ENCODE data around the gene CYRIA.

CYRIA gene

GRCh38 chr2:16666449-16666801 lies 791 bp upstream of the CYRIA start:
- DNase-seq: no peak

- DNase-seq: no peak
Observed at GRCh38 chr2:16664809-16665747, 556 bp downstream of the CYRIA start.

- DNase-seq: peak; percentile 13
Observed at GRCh38 chr2:16664052-16664731, 1.4 kb downstream of the CYRIA start.

GRCh38 chr2:16663121-16663905 lies 2.3 kb downstream of the CYRIA start:
- DNase-seq: no peak

GRCh38 chr2:16661936-16662839 lies 3.4 kb downstream of the CYRIA start:
- no peak for DNase-seq

DNA sequence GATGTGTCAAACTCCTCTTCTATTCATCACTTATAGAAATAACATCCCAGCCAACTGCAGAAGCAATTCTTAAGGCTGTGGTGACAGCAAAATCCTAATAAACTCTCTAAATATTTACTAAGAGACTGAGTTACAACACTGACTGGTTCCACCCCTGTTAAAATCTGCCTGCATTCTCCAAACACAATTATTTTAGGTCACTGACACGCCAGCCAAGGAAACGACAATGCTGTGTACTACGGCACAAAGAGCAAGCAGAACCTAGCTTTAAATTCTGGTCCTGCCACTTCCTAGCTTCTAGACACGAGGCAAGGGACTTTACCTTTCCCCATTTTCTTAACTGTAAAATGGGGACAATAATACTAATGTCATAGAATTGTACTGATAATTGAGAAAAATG lies 4.1 kb downstream of the CYRIA start:
- no peak for DNase-seq

GRCh38 chr2:16660556-16660955 lies 5.1 kb downstream of the CYRIA start:
- DNase-seq: no peak

DNA sequence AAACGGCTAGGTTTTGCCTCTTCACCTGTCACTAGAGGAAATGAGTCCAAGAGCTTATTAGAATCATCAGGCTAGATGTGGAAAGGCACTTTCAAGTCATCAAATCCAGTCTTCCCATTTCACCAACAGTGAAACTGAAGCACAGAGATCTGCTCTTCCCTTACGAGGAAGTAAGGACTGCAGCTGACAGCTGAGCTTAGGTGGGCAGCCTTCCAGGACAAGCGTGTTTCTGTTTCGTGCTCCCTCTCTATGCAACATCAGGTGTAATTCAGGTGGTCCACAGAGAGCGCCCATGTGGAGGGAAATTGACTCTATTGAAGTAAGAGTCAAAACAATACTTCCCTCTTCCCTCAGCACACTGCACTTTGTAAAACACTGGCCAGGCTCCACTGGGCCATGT lies 5.5 kb downstream of the CYRIA start:
- DNase-seq: no peak

DNA sequence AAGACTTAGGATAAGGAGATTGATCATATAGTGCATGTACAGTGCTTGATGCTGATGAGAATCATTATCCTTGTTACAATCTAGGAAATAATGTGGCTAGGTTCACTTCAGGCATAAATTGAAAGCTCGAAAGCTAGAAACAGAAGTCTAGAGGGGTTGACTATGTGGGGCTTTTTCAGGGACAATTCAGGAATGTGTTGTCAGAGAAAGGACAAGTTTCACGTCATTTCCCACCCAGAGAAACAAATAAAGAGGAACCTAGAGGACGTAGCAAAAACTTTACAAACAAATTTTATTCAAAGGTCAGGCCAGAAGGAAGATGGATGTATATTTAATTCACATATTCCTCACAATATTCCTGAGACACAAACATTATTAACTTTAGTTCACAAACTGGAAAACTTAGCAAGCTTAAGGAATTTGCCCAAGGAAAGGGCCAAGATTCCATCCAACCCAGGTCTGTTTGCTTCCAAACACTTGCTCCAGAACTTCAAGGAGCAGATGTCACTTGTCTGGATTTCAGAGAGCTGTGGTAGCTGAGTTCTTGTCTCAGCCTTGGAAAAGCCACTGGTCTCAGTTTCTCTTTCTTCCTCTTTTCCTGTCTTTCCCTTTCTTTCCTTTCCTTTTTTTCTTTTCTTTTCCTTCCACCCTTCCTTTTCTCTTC lies 7.4 kb downstream of the CYRIA start:
- DNase-seq: no peak

DNA sequence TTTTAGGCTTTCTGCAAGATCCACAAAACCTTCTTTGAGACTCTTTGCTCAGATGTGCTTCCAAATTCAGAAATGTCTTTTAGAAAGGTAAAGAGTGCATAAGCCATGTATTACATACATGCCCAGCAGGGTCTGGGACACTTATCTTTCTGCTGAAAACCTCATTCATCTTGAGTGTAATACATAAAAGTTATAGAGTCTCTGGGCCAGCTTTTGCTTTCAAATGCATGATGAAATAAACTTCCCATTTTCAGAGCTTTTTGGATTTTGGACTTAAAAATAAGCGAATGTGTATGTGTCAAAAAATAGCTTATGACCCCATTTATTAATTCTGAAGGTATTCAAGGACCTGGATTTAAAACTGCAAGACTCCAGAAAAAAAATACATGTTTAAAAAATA lies 8.0 kb downstream of the CYRIA start:
- DNase-seq: no peak

GRCh38 chr2:16656784-16657391 lies 8.7 kb downstream of the CYRIA start:
- DNase-seq: no peak

GRCh38 chr2:16655905-16656642 lies 9.6 kb downstream of the CYRIA start:
- no peak for DNase-seq

DNA sequence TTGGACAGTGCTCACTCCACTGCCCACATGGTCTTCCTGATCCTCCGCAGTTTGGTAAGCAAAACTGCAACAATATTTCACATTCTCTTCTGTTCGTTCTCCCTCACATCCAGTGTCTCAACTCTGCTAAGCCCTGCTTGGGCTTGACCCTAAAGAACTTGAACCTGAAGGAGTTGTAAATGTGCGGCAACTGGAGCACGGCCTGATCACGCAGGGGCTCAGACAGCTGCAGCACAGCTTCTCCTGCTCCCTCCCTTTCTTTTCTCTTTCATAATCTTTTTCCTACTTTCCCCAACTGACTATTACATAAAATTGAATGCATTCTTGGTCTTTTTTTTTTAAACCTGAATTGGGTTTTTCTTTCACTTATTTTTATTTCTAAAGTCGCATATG lies 10.2 kb downstream of the CYRIA start:
- DNase-seq: no peak

DNA sequence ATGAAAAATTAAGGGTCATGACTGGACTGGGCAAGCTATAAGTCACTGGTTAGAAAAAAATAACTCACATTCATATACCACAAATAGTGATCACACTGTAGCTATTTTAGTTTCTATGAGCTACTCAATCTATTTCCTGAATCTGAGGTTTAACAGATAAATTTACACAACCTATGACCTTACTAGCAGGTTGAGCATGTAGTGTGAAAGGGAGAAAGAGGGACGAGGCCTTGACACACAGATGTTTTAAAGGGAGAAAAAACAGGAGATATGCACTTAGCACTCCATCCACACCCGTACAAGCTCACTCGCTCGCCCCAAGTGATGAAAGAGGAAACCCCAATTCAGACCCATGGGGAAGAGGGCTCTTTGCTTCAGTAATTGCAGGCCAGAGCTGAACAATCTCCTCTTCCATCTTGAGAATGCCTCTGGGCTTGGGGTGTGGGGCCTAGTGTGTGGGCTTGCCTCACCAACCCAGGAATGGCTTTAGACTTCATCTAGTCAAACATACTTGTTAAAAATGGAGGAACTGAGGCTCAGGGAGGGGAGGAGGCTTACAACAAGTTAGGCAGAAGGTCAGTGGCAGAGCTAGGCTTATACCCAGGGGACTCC lies 10.7 kb downstream of the CYRIA start:
- no peak for DNase-seq

DNA sequence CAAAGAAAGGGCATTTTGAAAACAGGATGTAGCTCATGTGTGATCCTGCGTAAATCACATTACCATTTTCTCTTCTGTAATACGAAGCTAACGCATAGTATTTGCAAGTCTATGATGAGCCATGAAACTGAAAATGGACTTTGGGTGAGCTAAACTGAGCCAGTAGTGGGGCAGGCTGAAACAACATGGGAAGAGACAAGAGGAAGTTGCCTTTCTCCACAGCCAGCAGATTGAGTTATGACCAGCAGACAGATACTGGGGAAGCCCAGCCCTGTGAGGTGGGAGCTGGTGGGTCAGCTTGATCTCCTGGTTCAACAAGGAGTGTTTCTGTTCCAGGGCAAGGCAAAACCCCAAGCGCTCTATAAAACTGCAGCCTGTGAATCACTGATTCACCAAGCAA lies 11.8 kb downstream of the CYRIA start:
- DNase-seq: no peak

DNA sequence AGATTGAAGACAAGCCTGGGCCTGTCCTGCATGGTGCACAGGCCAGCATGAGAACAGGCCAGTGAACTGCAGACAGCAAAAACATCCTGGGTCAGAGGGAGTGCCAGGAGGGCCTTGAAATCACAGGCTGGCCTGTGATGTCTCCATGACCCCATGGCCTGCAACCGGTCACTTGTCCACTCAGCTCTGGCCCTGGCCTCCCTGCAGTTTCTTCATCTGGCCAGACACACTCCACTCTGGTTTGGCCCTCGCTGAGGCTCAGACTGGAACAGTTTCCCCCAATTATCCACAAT lies 12.6 kb downstream of the CYRIA start:
- no peak for DNase-seq

- DNase-seq: no peak
Observed at GRCh38 chr2:16652296-16653082, 13.1 kb downstream of the CYRIA start.

DNA sequence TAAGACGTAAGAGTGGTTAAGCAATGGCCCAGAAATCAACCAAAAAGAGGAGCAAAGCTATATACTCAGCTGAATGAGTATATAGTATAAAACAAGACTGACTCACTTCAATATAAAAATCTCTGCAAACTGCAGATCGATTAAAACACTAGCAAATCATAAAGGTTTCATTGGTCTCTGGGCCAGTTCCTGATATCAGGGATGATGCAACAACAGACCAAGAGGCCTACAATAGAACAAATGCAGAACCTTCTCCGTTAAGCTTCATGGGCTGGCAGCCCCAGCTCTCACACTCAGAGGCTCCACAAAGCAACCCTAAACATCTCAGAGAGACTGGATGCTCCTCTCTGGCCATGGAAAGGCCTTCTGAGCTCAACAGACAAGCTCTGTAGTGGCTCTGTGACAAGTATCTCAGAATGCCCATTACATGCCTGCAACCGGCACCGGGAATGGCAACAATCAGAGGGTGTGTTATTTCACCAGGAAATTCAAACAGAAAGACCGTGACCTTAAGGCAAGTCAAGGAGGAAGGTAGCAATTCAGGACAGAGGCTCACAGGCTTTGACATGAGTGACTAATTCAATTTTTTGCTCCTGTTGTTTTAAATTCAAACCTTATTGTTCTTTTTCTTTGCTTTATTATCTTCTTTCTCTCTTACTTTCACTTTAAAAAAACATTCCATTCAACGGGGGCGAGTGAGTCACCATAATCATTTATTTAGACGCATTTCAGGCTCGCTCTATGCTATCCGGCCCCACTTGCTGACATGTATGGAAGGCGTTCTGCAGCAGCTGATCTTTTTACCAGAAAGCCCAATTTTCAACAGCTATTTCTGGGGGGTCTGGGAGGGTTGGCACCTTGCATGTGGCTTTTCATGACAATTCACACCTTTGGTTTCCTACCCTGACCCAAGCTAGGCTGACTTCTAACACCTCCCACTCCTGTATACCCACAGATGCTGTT lies 15.1 kb downstream of the CYRIA start:
- DNase-seq: no peak

All from hematopoietic multipotent progenitor cell treated with erythropoietin and hydrocortisone succinate and interleukin-3 and kit ligand, for 8 days (in vitro differentiated cells).